ENCODE results near the gene USE1. TPM values are rescaled to one million over a fixed set of nuclear protein-coding genes. Genes with fewer than 3 reads are reported as not detected.

USE1 gene
- total RNA-seq, 2 donors from 2014 or later, result 28.6 to 39.1 TPM

- ATAC-seq (no peak), DNase-seq (ENCODE audit: low spot score in 2 of 2) (no peak)
- Mint-ChIP-seq H3K27ac (peak overlapping the region; percentile 2 to 76), H3K9me3 (no peaks in the 10 kb centered on the region), H3K36me3 (peaks cover 7 to 15% of the 10 kb centered on the region in 2 donors)
Observed at GRCh38 chr19:17196610-17197009, 18.5 kb upstream of the USE1 start.

- ATAC-seq (no peak), DNase-seq (ENCODE audit: low spot score in 2 of 2) (no peak)
- H3K36me3 Mint-ChIP-seq, result peaks cover 7 to 23% of the 10 kb centered on the region in 2 donors
- peak overlapping the region; percentile 53 to 76 for H3K27ac Mint-ChIP-seq
- H3K9me3 Mint-ChIP-seq, result no peaks in the 10 kb centered on the region
Observed at GRCh38 chr19:17197666-17198065, 17.5 kb upstream of the USE1 start.

- no peak for DNase-seq (ENCODE audit: low spot score in 2 of 2)
- Mint-ChIP-seq H3K9me3 (no peaks in the 10 kb centered on the region), H3K27ac (peak overlapping the region; percentile 39 to 49), H3K36me3 (peaks cover 7 to 34% of the 10 kb centered on the region in 2 donors)
- ATAC-seq, result no peak
Observed at GRCh38 chr19:17200408-17201079, 14.6 kb upstream of the USE1 start.

DNA sequence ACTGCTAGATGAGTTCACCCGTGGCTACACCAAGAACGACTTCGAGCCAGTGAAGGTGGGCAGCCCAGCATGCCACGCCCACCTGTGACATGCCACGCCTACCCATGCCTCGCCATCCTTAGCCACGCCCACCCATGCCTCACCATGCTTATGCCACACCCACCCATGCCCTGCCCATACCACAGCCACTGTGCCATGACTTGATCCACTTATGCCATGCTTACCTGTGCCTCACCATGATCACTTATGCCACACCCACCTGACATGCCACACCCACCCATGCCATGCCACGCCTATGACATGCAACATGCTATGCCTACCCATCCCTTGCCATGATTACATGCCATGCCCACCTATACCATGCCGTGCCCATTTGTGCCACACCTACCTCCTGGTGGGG, 12.9 kb upstream of the USE1 start:
- Mint-ChIP-seq H3K36me3 (peaks cover 0 to 34% of the 10 kb centered on the region in 2 donors), H3K27ac (peak overlapping the region in 1 of 2 donors; percentile 55), H3K9me3 (no peaks in the 10 kb centered on the region)
- ATAC-seq (peak; percentile 32 to 38), DNase-seq (ENCODE audit: low spot score in 2 of 2) (no peak)

GRCh38 chr19:17202713-17203112, 12.4 kb upstream of the USE1 start:
- DNase-seq (ENCODE audit: low spot score in 2 of 2) (no peak), ATAC-seq (no peak)
- no peaks in the 10 kb centered on the region for H3K9me3 Mint-ChIP-seq
- H3K27ac Mint-ChIP-seq, result no peak overlapping the region
- H3K36me3 Mint-ChIP-seq, result peaks cover 0 to 34% of the 10 kb centered on the region in 2 donors

- DNase-seq (ENCODE audit: low spot score in 2 of 2) (peak in 1 of 2 donors; percentile 50), ATAC-seq (peak; percentile 46 to 63)
- H3K9me3 Mint-ChIP-seq, result no peaks in the 10 kb centered on the region
- H3K36me3 Mint-ChIP-seq, result peaks cover 5 to 39% of the 10 kb centered on the region in 2 donors
- H3K27ac Mint-ChIP-seq, result no peak overlapping the region
Observed at GRCh38 chr19:17205237-17206140, 9.7 kb upstream of the USE1 start.

- DNase-seq (ENCODE audit: low spot score in 2 of 2) (no peak), ATAC-seq (no peak)
- H3K36me3 Mint-ChIP-seq, result peaks cover 5 to 25% of the 10 kb centered on the region in 2 donors
- H3K27ac Mint-ChIP-seq, result no peak overlapping the region
- no peaks in the 10 kb centered on the region for H3K9me3 Mint-ChIP-seq
Observed at GRCh38 chr19:17206736-17207581, 8.2 kb upstream of the USE1 start.

GRCh38 chr19:17209126-17210036, 5.8 kb upstream of the USE1 start:
- peak overlapping the region; percentile 46 to 79 for H3K27ac Mint-ChIP-seq
- ATAC-seq (peak; percentile 17 to 59), DNase-seq (ENCODE audit: low spot score in 2 of 2) (peak in 1 of 2 donors; percentile 48)
- H3K36me3 Mint-ChIP-seq, result peaks cover 5 to 22% of the 10 kb centered on the region in 2 donors
- no peaks in the 10 kb centered on the region for H3K9me3 Mint-ChIP-seq

GRCh38 chr19:17210296-17210695, 4.9 kb upstream of the USE1 start:
- Mint-ChIP-seq H3K27ac (peak overlapping the region in 1 of 2 donors; percentile 68), H3K9me3 (no peaks in the 10 kb centered on the region), H3K36me3 (peaks cover 5 to 17% of the 10 kb centered on the region in 2 donors)
- no peak for DNase-seq (ENCODE audit: low spot score in 2 of 2)
- no peak for ATAC-seq

DNA sequence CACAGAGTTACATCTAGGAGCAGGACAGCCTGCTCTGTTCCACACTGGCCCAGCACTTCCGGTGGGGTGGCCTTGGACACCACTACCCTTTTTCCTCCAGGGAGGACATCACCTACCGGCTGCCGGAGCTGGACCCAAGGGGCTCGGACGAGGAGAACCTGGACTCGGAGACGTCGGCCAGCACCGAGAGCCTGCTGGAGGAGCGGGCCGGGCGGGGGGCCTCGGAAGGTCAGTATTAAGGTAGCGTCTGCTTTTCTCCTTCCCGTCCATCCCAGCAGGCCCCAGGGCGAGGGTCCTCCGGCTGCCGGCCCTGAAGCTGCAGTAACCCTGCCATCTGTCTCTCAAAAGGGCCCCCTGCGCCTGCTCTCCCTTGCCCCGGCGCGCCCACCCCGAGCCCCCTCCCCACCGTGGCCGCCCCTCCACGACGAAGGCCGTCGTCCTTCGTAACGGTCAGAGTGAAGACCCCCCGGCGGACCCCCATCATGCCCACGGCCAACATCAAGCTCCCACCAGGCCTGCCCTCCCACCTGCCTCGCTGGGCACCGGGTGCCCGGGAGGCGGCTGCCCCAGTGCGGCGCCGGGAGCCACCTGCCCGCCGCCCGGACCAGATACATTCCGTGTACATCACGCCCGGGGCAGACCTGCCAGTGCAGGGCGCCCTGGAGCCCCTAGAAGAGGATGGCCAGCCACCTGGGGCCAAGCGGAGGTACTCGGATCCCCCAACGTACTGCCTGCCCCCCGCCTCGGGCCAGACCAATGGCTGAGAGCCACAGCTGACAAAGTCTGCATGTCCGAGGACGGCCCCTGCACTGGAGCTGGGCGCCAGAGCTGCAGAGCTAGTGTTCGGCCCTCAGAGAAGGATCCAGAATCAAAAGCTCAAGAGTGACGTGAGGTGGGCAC, 3.4 kb upstream of the USE1 start:
- Mint-ChIP-seq H3K36me3 (peaks cover 5 to 20% of the 10 kb centered on the region in 2 donors), H3K9me3 (no peaks in the 10 kb centered on the region), H3K27ac (no peak overlapping the region)
- DNase-seq (ENCODE audit: low spot score in 2 of 2), result no peak
- no peak for ATAC-seq

GRCh38 chr19:17213334-17213733, 1.8 kb upstream of the USE1 start:
- Mint-ChIP-seq H3K36me3 (peaks cover 5 to 33% of the 10 kb centered on the region in 2 donors), H3K9me3 (no peaks in the 10 kb centered on the region), H3K27ac (peak overlapping the region in 1 of 2 donors; percentile 40)
- no peak for DNase-seq (ENCODE audit: low spot score in 2 of 2)
- no peak for ATAC-seq

DNA sequence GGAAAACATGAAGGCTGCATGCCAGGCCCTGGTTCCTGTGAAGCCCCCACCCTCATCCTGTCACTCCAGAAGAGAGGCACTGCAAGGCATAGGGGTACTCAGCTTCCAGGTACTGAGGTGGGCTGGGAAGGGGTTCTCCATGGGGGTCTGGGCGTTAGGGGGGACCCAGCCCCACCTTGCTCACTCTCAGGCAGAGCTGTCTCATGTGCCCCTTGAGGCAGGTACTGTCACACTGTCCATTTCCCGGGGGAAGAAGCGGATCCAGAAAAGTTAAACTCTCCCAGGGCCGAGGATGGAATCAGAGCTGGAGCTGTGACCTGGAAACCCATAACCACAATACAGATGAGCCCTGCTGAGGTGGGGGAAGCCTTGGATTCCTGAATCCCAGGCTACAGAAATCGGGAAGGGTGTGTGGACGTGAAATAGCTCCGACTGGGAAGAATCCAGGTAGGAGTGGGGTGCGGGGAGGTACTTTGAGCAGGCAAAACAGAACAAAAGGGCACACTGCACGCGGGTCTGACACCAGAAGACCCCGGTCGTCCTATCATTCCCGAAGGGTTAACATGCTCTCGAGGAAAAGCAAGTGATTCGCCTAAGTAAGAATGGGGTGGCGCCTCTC, 540 bp upstream of the USE1 start:
- H3K36me3 Mint-ChIP-seq, result peaks cover 5 to 29% of the 10 kb centered on the region in 2 donors
- no peaks in the 10 kb centered on the region for H3K9me3 Mint-ChIP-seq
- H3K27ac Mint-ChIP-seq, result peak overlapping the region; percentile 94 to 98
- no peak for DNase-seq (ENCODE audit: low spot score in 2 of 2)
- no peak for ATAC-seq

- ATAC-seq (no peak), DNase-seq (ENCODE audit: low spot score in 2 of 2) (no peak)
- H3K27ac Mint-ChIP-seq, result peak overlapping the region; percentile 90 to 94
- H3K9me3 Mint-ChIP-seq, result no peaks in the 10 kb centered on the region
- H3K36me3 Mint-ChIP-seq, result peaks cover 5 to 29% of the 10 kb centered on the region in 2 donors
Observed at GRCh38 chr19:17216058-17216670, 1.0 kb downstream of the USE1 start.

DNA sequence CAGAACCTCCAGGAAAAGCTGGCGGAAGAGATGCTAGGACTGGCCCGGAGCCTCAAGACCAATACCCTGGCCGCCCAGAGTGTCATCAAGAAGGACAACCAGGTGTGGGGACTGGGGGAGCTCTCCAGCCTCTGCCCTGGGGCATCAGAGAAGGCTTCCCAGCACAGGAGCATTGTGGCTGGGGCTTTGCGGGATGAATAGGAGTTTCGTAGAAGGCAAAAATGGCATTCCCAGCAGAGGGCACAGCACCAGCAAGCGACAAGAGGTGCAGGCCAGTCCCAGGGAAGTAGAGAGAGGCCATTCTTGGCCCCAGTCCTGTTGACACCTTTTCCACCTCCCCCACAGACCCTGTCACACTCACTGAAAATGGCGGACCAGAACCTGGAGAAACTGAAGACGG, 4.1 kb downstream of the USE1 start:
- no peaks in the 10 kb centered on the region for H3K9me3 Mint-ChIP-seq
- peaks cover 5 to 22% of the 10 kb centered on the region in 2 donors for H3K36me3 Mint-ChIP-seq
- no peak for DNase-seq (ENCODE audit: low spot score in 2 of 2)
- H3K27ac Mint-ChIP-seq, result peak overlapping the region in 1 of 2 donors; percentile 44
- ATAC-seq, result no peak

Measured in activated naive CD4-positive, alpha-beta T cell treated with anti-CD3 and anti-CD28 coated beads, Interleukin-2, amount 50 U/mL, for 72 hours (primary cell).